Ovary (tissue), 9 donors: ENCODE measurements around the gene ALKBH6. TPM values are rescaled to one million over a fixed set of nuclear protein-coding genes. Genes with fewer than 3 reads are reported as not detected.

Source experiments
- DNase-seq, 5 donors: peaks; one replicate each; pipeline ENCODE4 v3.0.0-alpha.2; 2019 to 2020
- H3K27ac ChIP-seq, 2 donors: fragments of 200-600 bp; one replicate each; pipeline versions ENCODE4 v1.5.1 to v1.8.0; 2019 to 2022
- H3K27me3 ChIP-seq: fragments of 200-600 bp; one replicate; pipeline ENCODE4 v1.8.0; 2022
- H3K36me3 ChIP-seq: fragments of 200-600 bp; sonication (generic); one replicate; pipeline ENCODE4 v1.5.1; 2019
- H3K4me1 ChIP-seq: one replicate; pipeline ENCODE4 v1.8.1; 2013; ENCODE audit warnings: mild to moderate bottlenecking, moderate library complexity; ENCODE audit not compliant: insufficient read depth
- H3K4me3 ChIP-seq: fragments of 200-600 bp; sonication (generic); one replicate; pipeline ENCODE4 v1.5.1; 2017
- H3K9me3 ChIP-seq, 2 donors: fragments of 200-600 bp in 1 of 2; sonication (generic) in 1 of 2; one replicate each; pipeline versions ENCODE4 v1.5.1 to v1.8.1; 2013 to 2019; ENCODE audit warnings: mild to moderate bottlenecking in 1 of 2, moderate library complexity in 1 of 2
- CTCF ChIP-seq, 3 donors: fragments of 450-650 bp in 2 of 3; fragments of 200-600 bp in 1 of 3; IDR thresholded peaks; one replicate each; pipeline versions ENCODE4 v1.5.1 to v1.8.0; 2016 to 2022; ENCODE audit warnings: antibody characterized with exemption in 3 of 3, mild to moderate bottlenecking in 1 of 3
- EP300 ChIP-seq: sonication (generic); formaldehyde crosslinking; IDR thresholded peaks from one replicate; pipeline ENCODE4 v1.6.1; 2017; ENCODE audit warnings: antibody characterized with exemption
- POLR2A ChIP-seq: fragments of 450-650 bp; IDR thresholded peaks from one replicate; pipeline ENCODE4 v1.6.1; 2017; ENCODE audit warnings: antibody characterized with exemption, mild to moderate bottlenecking, moderate library complexity
- WGBS, 3 donors: extraction: QIAGEN DNeasy Blood & Tissue Kit in 1 of 3; methylation state at CpG; one replicate each; pipeline versions ENCODE4 v1.1.5 to v1.1.7; 2013 to 2017; 5-methylcytosine and 5-hydroxymethylcytosine counted together
- intact Hi-C, 4 donors: fragments of 100-400 bp; cut with DNase I; formaldehyde crosslinking; loops; one replicate each; pipeline versions ENCODE4 v1.11.0 to v1.15.1; 2022 to 2023
- polyA plus RNA-seq, 2 donors: library from polyadenylated mRNA; stranded (reverse); fragments of 200-250 nt in 1 of 2; fragments of 350-450 nt in 1 of 2; fragmentation: Illumina TruSeq in 1 of 2; extraction: RNeasy Lipid Tissue Mini Kit (QIAGEN cat#74804) in 1 of 2; gene quantifications; one replicate each; pipeline ENCODE4 v1.2.3, GENCODE V29; 2013 to 2014
- total RNA-seq, 7 donors: library from RNA; depleted of rRNA in 2 of 7; stranded (reverse); fragments of >200 nt in 2 of 7; fragmentation: NEBNext Ultra II Directional in 3 of 7; extraction: Animal tissue kit (Norgen Biotek cat#: 25700) in 3 of 7; gene quantifications; one replicate each; pipeline versions ENCODE4 v1.1.0 to v1.2.4, GENCODE V29; 2016 to 2023
- donor health status: DM: no; HTN: no; CAD: no; lungs with moderate emphysema.
- donor health status: DM: no; HTN: no; CAD: no.
- donor health status: Bipolar disorder and iron deficiency.
- donor health status: DM: yes; HTN: yes; CAD: no.
- donor health status: DM: no; HTN: no; CAD: no.
- donor health status: DM: yes; HTN: yes; CAD: no.

ALKBH6 gene
- total and polyA plus RNA-seq, 9 donors: 12.7 to 25.5 (median 18.3) TPM

GRCh38 chr19:36051637-36052036, 37.6 kb upstream of the ALKBH6 start:
- Histone ChIP-seq H3K27ac (no peak overlapping the region), H3K9me3 (no peaks in the 10 kb centered on the region), H3K36me3 (no peaks in the 10 kb centered on the region), H3K4me1 (peaks cover 1% of the 10 kb centered on the region), H3K4me3 (no peak overlapping the region), H3K27me3 (no peaks in the 10 kb centered on the region)
- DNase-seq: no peak
- WGBS, 3 donors: 95 to 97% (median 96%) methylated on average over 4 of the region's 4 CpGs
- TF ChIP-seq CTCF (IDR thresholded peaks at IDR 0.05) (no peak), EP300 (no peak), POLR2A (no peak)
- intact Hi-C loops: loop anchor here in 1 of 4 donors (10.0 kb wide), 1 partner anchor 47 kb away; the partner anchor contains the start of gene SYNE4

- Histone ChIP-seq H3K27ac (no peak overlapping the region), H3K36me3 (no peaks in the 10 kb centered on the region), H3K4me1 (peaks cover 1% of the 10 kb centered on the region), H3K9me3 (no peaks in the 10 kb centered on the region), H3K27me3 (no peaks in the 10 kb centered on the region), H3K4me3 (no peak overlapping the region)
- TF ChIP-seq CTCF (IDR thresholded peaks at IDR 0.05) (no peak), EP300 (no peak), POLR2A (no peak)
- intact Hi-C loops: loop anchor here in 1 of 4 donors (10.0 kb wide), 1 partner anchor 46 kb away; the partner anchor contains the start of gene SYNE4
- no peak for DNase-seq
- 54 to 64% (median 55%) methylated on average over 3 of the region's 3 CpGs for WGBS, 3 donors
These were observed 37.2 kb upstream of the ALKBH6 start for GRCh38 chr19:36051236-36051635.

GRCh38 chr19:36049080-36049698, 35.2 kb upstream of the ALKBH6 start:
- Histone ChIP-seq H3K27ac (no peak overlapping the region), H3K9me3 (no peaks in the 10 kb centered on the region), H3K36me3 (no peaks in the 10 kb centered on the region), H3K27me3 (no peaks in the 10 kb centered on the region), H3K4me3 (no peak overlapping the region), H3K4me1 (peaks cover 1% of the 10 kb centered on the region)
- DNase-seq: no peak
- intact Hi-C loops: no loop called here
- 93 to 96% (median 94%) methylated on average over 4 of the region's 4 CpGs for WGBS, 3 donors
- TF ChIP-seq POLR2A (no peak), CTCF (IDR thresholded peaks at IDR 0.05) (no peak), EP300 (no peak)

GRCh38 chr19:36047835-36048234, 33.8 kb upstream of the ALKBH6 start:
- no peaks in the 10 kb centered on the region for H3K36me3 ChIP-seq
- no peak overlapping the region for H3K4me3 ChIP-seq
- TF ChIP-seq EP300 (no peak), CTCF (IDR thresholded peaks at IDR 0.05) (no peak), POLR2A (no peak)
- no peaks in the 10 kb centered on the region for H3K4me1 ChIP-seq
- H3K27ac ChIP-seq: no peak overlapping the region
- no peak for DNase-seq
- no peaks in the 10 kb centered on the region for H3K9me3 ChIP-seq
- intact Hi-C loops: no loop called here
- H3K27me3 ChIP-seq: no peaks in the 10 kb centered on the region
